ENCODE measurements around the gene SNAPC4.

SNAPC4 gene

GRCh38 chr9:136364942-136365774, 34.8 kb downstream of the SNAPC4 start:
- in situ Hi-C loops (cut with HindIII; ENCODE audit: low pct_ligation_motif_present, low pct_unique_long_range_greater_than_20kb, low sequenced_read_pairs) = no loop called here
- no peak for DNase-seq

- in situ Hi-C loops (cut with HindIII; ENCODE audit: low pct_ligation_motif_present, low pct_unique_long_range_greater_than_20kb, low sequenced_read_pairs) = no loop called here
These were observed 35.8 kb downstream of the SNAPC4 start for GRCh38 chr9:136363949-136364748.

GRCh38 chr9:136363106-136363948, 36.6 kb downstream of the SNAPC4 start, which contains the start of gene DNLZ:
Gene DNLZ, minus strand, starts transcription at chr9:136363744. Its CDS starts 30 bp downstream, at chr9:136363714.
- DNase-seq = peak; percentile 88

More at GRCh38 chr9:136363949-136364748, 35.8 kb downstream of the SNAPC4 start:
- DNase-seq = no peak

GRCh38 chr9:136362450-136362784, 37.6 kb downstream of the SNAPC4 start:
- no peak for DNase-seq
- in situ Hi-C loops (cut with HindIII; ENCODE audit: low pct_ligation_motif_present, low pct_unique_long_range_greater_than_20kb, low sequenced_read_pairs) = no loop called here

More at GRCh38 chr9:136363106-136363948, 36.6 kb downstream of the SNAPC4 start, which contains the start of gene DNLZ:
- in situ Hi-C loops (cut with HindIII; ENCODE audit: low pct_ligation_motif_present, low pct_unique_long_range_greater_than_20kb, low sequenced_read_pairs) = no loop called here

- in situ Hi-C loops (cut with HindIII; ENCODE audit: low pct_ligation_motif_present, low pct_unique_long_range_greater_than_20kb, low sequenced_read_pairs) = no loop called here
- DNase-seq = no peak
These were observed 38.1 kb downstream of the SNAPC4 start for GRCh38 chr9:136361754-136362449.

GRCh38 chr9:136361047-136361753, 38.8 kb downstream of the SNAPC4 start:
- DNase-seq = no peak
- in situ Hi-C loops (cut with HindIII; ENCODE audit: low pct_ligation_motif_present, low pct_unique_long_range_greater_than_20kb, low sequenced_read_pairs) = no loop called here

GRCh38 chr9:136359774-136360718, 39.9 kb downstream of the SNAPC4 start:
- no peak for DNase-seq
- in situ Hi-C loops (cut with HindIII; ENCODE audit: low pct_ligation_motif_present, low pct_unique_long_range_greater_than_20kb, low sequenced_read_pairs) = no loop called here

- no peak for DNase-seq
- in situ Hi-C loops (cut with HindIII; ENCODE audit: low pct_ligation_motif_present, low pct_unique_long_range_greater_than_20kb, low sequenced_read_pairs) = no loop called here
These were observed 41.1 kb downstream of the SNAPC4 start for GRCh38 chr9:136358888-136359287.

GRCh38 chr9:136358016-136358415, 42.0 kb downstream of the SNAPC4 start:
- in situ Hi-C loops (cut with HindIII; ENCODE audit: low pct_ligation_motif_present, low pct_unique_long_range_greater_than_20kb, low sequenced_read_pairs) = no loop called here
- no peak for DNase-seq

GRCh38 chr9:136357202-136357725, 42.7 kb downstream of the SNAPC4 start:
- no peak for DNase-seq
- in situ Hi-C loops (cut with HindIII; ENCODE audit: low pct_ligation_motif_present, low pct_unique_long_range_greater_than_20kb, low sequenced_read_pairs) = no loop called here

GRCh38 chr9:136355616-136356557, 44.1 kb downstream of the SNAPC4 start:
- no peak for DNase-seq
- in situ Hi-C loops (cut with HindIII; ENCODE audit: low pct_ligation_motif_present, low pct_unique_long_range_greater_than_20kb, low sequenced_read_pairs) = no loop called here

- no peak for DNase-seq
- in situ Hi-C loops (cut with HindIII; ENCODE audit: low pct_ligation_motif_present, low pct_unique_long_range_greater_than_20kb, low sequenced_read_pairs) = no loop called here
These were observed 45.3 kb downstream of the SNAPC4 start for GRCh38 chr9:136354592-136355085.

GRCh38 chr9:136353757-136354488, 46.0 kb downstream of the SNAPC4 start:
- no peak for DNase-seq
- in situ Hi-C loops (cut with HindIII; ENCODE audit: low pct_ligation_motif_present, low pct_unique_long_range_greater_than_20kb, low sequenced_read_pairs) = no loop called here

GRCh38 chr9:136353088-136353487, 46.9 kb downstream of the SNAPC4 start:
- DNase-seq = no peak
- in situ Hi-C loops (cut with HindIII; ENCODE audit: low pct_ligation_motif_present, low pct_unique_long_range_greater_than_20kb, low sequenced_read_pairs) = no loop called here

GRCh38 chr9:136352682-136353081, 47.3 kb downstream of the SNAPC4 start:
- in situ Hi-C loops (cut with HindIII; ENCODE audit: low pct_ligation_motif_present, low pct_unique_long_range_greater_than_20kb, low sequenced_read_pairs) = no loop called here
- DNase-seq = no peak

Data from ACHN (cell line).